ENCODE data around the gene POLK.

Gene POLK

DNA sequence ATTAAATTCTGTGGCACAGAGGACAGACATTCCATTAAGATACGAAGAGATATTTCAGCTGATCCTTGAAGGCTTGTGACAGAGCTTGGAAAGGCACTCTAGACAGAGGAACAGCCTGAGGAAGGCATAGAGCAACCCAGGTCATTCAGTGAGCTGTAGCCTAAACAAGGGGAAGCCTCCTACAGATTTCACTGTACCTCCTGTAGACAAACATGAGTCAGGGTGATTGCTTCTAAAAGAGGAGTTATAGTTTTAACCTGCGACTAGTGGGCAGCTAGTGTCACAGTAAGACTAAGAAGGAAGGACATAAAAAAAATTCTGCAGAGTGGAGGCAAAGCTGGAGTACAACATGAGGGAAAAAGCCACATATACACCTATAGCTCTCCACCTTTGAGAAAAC, 56.0 kb downstream of the POLK start:
- TF ChIP-seq TAF1 (IDR thresholded peaks at IDR 0.05; ENCODE audit: low read depth) (no peak), TCF12 (IDR thresholded peaks at IDR 0.05; ENCODE audit: low read depth) (no peak), EGR1 (IDR thresholded peaks at IDR 0.05) (no peak), FOXM1 (IDR thresholded peaks at IDR 0.05; ENCODE audit: borderline replicate concordance, low read depth) (no peak), CREB1 (IDR thresholded peaks at IDR 0.05; ENCODE audit: low read depth) (no peak), TEAD4 (IDR thresholded peaks at IDR 0.05) (no peak), YY1 (IDR thresholded peaks at IDR 0.05; ENCODE audit: low read depth) (no peak)
- TF ChIP-seq, protein P1, sequence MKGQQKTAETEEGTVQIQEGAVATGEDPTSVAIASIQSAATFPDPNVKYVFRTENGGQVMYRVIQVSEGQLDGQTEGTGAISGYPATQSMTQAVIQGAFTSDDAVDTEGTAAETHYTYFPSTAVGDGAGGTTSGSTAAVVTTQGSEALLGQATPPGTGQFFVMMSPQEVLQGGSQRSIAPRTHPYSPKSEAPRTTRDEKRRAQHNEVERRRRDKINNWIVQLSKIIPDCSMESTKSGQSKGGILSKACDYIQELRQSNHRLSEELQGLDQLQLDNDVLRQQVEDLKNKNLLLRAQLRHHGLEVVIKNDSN (IDR thresholded peaks at IDR 0.05), result no peak

DNA sequence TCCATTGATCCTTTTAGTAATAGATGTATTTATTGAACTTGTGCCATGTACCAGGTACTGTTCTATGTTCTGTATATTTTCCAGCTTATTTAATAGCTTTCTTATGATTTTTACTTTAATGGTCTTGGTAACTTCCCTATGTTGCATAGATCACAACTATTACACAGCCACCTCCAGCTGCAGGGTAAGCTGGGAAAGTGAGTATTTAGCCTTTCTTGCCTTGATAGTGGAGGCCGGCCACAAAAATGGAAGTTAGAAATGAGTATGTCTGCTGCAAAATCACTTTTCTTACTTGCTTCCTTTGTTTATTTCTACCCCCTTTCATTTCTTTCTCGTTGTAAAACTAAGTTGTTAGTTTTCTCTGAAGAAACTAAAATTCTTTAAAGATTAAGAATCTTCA, 56.5 kb downstream of the POLK start:
- no peak for TF ChIP-seq TAF1 (IDR thresholded peaks at IDR 0.05; ENCODE audit: low read depth)
- no peak for TF ChIP-seq EGR1 (IDR thresholded peaks at IDR 0.05)
- no peak for TF ChIP-seq FOXM1 (IDR thresholded peaks at IDR 0.05; ENCODE audit: borderline replicate concordance, low read depth)
- TF ChIP-seq RAD21 (IDR thresholded peaks at IDR 0.05; ENCODE audit: low read depth), result no peak
- TF ChIP-seq TEAD4 (IDR thresholded peaks at IDR 0.05), result no peak

DNA sequence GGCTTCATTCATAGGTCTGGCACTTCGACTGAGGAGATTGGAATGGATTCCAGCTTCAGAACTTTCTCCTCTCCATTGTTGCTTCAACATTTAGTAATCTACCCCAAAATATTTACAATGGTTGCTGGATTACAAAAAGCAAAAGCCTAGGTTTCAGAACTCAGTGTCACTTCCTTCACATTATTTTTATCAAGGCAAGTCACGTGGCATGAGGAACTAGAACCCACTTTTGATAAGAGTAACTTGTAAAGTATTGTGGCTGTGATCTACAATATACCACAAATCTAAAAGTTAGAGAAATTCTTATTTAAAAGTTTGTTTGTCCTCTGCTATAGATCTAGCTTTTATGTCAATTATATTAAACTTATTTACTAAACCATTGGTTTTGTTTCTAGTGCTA, 59.9 kb downstream of the POLK start:
- TF ChIP-seq TEAD4 (IDR thresholded peaks at IDR 0.05) (no peak), EP300 (IDR thresholded peaks at IDR 0.05; ENCODE audit: borderline replicate concordance) (no peak), FOXM1 (IDR thresholded peaks at IDR 0.05; ENCODE audit: borderline replicate concordance, low read depth) (no peak), TCF12 (IDR thresholded peaks at IDR 0.05; ENCODE audit: low read depth) (no peak), ZBTB7A (IDR thresholded peaks at IDR 0.05; ENCODE audit: low read depth) (no peak), RAD21 (IDR thresholded peaks at IDR 0.05; ENCODE audit: low read depth) (no peak), YY1 (IDR thresholded peaks at IDR 0.05; ENCODE audit: low read depth) (no peak), NFIC (IDR thresholded peaks at IDR 0.05) (no peak), EGR1 (IDR thresholded peaks at IDR 0.05) (no peak)
- TF ChIP-seq, protein P1 (IDR thresholded peaks at IDR 0.05), result no peak
- TF ChIP-seq, protein P2, sequence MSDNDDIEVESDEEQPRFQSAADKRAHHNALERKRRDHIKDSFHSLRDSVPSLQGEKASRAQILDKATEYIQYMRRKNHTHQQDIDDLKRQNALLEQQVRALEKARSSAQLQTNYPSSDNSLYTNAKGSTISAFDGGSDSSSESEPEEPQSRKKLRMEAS (IDR thresholded peaks at IDR 0.05), result no peak
- TF ChIP-seq, protein P3, sequence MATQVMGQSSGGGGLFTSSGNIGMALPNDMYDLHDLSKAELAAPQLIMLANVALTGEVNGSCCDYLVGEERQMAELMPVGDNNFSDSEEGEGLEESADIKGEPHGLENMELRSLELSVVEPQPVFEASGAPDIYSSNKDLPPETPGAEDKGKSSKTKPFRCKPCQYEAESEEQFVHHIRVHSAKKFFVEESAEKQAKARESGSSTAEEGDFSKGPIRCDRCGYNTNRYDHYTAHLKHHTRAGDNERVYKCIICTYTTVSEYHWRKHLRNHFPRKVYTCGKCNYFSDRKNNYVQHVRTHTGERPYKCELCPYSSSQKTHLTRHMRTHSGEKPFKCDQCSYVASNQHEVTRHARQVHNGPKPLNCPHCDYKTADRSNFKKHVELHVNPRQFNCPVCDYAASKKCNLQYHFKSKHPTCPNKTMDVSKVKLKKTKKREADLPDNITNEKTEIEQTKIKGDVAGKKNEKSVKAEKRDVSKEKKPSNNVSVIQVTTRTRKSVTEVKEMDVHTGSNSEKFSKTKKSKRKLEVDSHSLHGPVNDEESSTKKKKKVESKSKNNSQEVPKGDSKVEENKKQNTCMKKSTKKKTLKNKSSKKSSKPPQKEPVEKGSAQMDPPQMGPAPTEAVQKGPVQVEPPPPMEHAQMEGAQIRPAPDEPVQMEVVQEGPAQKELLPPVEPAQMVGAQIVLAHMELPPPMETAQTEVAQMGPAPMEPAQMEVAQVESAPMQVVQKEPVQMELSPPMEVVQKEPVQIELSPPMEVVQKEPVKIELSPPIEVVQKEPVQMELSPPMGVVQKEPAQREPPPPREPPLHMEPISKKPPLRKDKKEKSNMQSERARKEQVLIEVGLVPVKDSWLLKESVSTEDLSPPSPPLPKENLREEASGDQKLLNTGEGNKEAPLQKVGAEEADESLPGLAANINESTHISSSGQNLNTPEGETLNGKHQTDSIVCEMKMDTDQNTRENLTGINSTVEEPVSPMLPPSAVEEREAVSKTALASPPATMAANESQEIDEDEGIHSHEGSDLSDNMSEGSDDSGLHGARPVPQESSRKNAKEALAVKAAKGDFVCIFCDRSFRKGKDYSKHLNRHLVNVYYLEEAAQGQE (IDR thresholded peaks at IDR 0.05; ENCODE audit: low read depth), result no peak

DNA sequence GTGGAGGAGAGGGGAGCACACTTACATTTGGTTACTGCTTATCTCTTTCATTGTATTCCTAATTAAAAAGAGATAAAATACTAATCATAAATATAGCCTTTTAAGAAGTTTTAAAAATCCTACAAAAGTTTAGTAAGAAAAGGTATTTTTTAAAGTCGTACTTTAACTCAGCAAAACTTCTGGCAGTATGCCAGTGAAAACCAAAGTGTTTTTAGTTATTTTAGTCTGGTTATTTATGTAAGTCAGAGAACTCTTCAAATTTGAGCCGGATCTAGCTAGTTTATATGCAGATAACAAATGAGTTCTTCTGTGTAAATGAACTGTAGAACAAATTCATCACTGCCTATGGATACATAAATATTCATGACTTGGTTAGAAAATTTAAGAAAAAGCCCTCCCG, 63.1 kb downstream of the POLK start:
- TF ChIP-seq TEAD4 (IDR thresholded peaks at IDR 0.05) (no peak), RAD21 (IDR thresholded peaks at IDR 0.05; ENCODE audit: low read depth) (no peak), CEBPB (IDR thresholded peaks at IDR 0.05) (no peak), TCF12 (IDR thresholded peaks at IDR 0.05; ENCODE audit: low read depth) (no peak), NFIC (IDR thresholded peaks at IDR 0.05) (no peak), EP300 (IDR thresholded peaks at IDR 0.05; ENCODE audit: borderline replicate concordance) (no peak), CREB1 (IDR thresholded peaks at IDR 0.05; ENCODE audit: low read depth) (no peak)
- TF ChIP-seq, protein P2 (IDR thresholded peaks at IDR 0.05), result no peak
- TF ChIP-seq, protein P1 (IDR thresholded peaks at IDR 0.05), result no peak

DNA sequence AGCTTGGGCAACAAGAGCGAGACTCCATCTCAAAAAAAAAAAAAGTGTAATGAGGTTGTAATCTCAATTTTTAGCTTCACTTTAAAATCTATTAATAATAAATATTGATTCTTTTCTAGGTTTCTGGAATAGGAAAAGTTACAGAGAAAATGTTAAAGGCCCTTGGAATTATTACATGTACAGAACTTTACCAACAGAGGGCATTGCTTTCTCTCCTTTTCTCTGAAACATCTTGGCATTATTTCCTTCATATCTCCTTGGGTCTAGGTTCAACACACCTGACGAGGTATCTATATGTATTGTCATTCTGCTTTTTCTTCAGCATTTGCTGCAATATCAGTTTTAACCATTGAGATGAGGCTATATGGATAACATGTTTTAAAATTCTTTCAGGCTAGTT, 73.0 kb downstream of the POLK start:
- TF ChIP-seq RAD21 (IDR thresholded peaks at IDR 0.05; ENCODE audit: low read depth) (peak; percentile 26; the same call in 1 of the 2 replicates), CREB1 (IDR thresholded peaks at IDR 0.05; ENCODE audit: low read depth) (no peak)

DNA sequence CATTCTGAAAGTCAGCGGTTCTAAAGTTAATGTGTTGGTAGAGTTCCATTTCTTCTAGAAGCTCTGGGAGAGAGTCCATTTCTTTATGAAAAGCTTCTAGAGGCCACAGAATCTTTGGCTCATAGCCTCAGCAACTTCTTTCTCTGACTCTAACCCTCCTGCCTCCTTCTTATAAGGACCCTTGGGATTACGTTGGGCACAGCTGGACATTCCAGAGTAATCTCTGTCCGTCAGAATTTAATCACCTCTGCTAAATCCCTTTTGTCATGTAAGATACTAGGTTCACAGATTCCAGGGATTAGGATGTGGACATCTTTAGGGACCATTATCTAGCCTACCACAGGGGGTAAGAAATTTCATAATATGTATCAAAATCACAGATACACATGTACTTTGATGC, 77.0 kb downstream of the POLK start:
- no peak for TF ChIP-seq EP300 (IDR thresholded peaks at IDR 0.05; ENCODE audit: borderline replicate concordance)
- TF ChIP-seq, protein P1 (IDR thresholded peaks at IDR 0.05), result no peak
- TF ChIP-seq, protein P3 (IDR thresholded peaks at IDR 0.05; ENCODE audit: low read depth), result no peak
- no peak for TF ChIP-seq FOXM1 (IDR thresholded peaks at IDR 0.05; ENCODE audit: borderline replicate concordance, low read depth)
- no peak for TF ChIP-seq CREB1 (IDR thresholded peaks at IDR 0.05; ENCODE audit: low read depth)
- no peak for TF ChIP-seq ZBTB7A (IDR thresholded peaks at IDR 0.05; ENCODE audit: low read depth)
- TF ChIP-seq YY1 (IDR thresholded peaks at IDR 0.05; ENCODE audit: low read depth), result no peak
- no peak for TF ChIP-seq RAD21 (IDR thresholded peaks at IDR 0.05; ENCODE audit: low read depth)
- TF ChIP-seq CEBPB (IDR thresholded peaks at IDR 0.05), result no peak
- TF ChIP-seq, protein P2 (IDR thresholded peaks at IDR 0.05), result no peak
- no peak for TF ChIP-seq EGR1 (IDR thresholded peaks at IDR 0.05)
- TF ChIP-seq TCF12 (IDR thresholded peaks at IDR 0.05; ENCODE audit: low read depth), result no peak
- no peak for TF ChIP-seq NFIC (IDR thresholded peaks at IDR 0.05)
- no peak for TF ChIP-seq TEAD4 (IDR thresholded peaks at IDR 0.05)
- TF ChIP-seq TAF1 (IDR thresholded peaks at IDR 0.05; ENCODE audit: low read depth), result no peak
